TTC549 (cell line): ENCODE data around the gene KIF16B.

ENCODE experiments used
- FAIRE-seq: peaks from 2 replicates; lab custom pipeline; 2012; peaks lifted over from hg19 to GRCh38; lab: Jason Lieb, UNC

Gene KIF16B

GRCh38 chr20:16351415-16351814 lies 221.8 kb downstream of the KIF16B start:
- no peak for FAIRE-seq

- FAIRE-seq = no peak
Measured at GRCh38 chr20:16350465-16350864, 222.8 kb downstream of the KIF16B start.

- no peak for FAIRE-seq
Measured at GRCh38 chr20:16349523-16350260, 223.6 kb downstream of the KIF16B start.

GRCh38 chr20:16346956-16347355 lies 226.3 kb downstream of the KIF16B start:
- FAIRE-seq = no peak

- no peak for FAIRE-seq
Measured at GRCh38 chr20:16337707-16338106, 235.5 kb downstream of the KIF16B start.

- no peak for FAIRE-seq
Measured at GRCh38 chr20:16327606-16328005, 245.6 kb downstream of the KIF16B start.

- FAIRE-seq = no peak
Measured at GRCh38 chr20:16321291-16321690, 252.0 kb downstream of the KIF16B start.

- FAIRE-seq = no peak
Measured at GRCh38 chr20:16317445-16318362, 255.5 kb downstream of the KIF16B start.

- FAIRE-seq = no peak
Measured at GRCh38 chr20:16316513-16316912, 256.7 kb downstream of the KIF16B start.

- FAIRE-seq = no peak
Measured at GRCh38 chr20:16314748-16315159, 258.5 kb downstream of the KIF16B start.

GRCh38 chr20:16314320-16314719 lies 258.9 kb downstream of the KIF16B start:
- FAIRE-seq = no peak

- FAIRE-seq = no peak
Measured at GRCh38 chr20:16313917-16314316, 259.3 kb downstream of the KIF16B start.

- FAIRE-seq = no peak
Measured at GRCh38 chr20:16312998-16313397, 260.2 kb downstream of the KIF16B start.

GRCh38 chr20:16311756-16312155 lies 261.5 kb downstream of the KIF16B start:
- no peak for FAIRE-seq

GRCh38 chr20:16308754-16309153 lies 264.5 kb downstream of the KIF16B start:
- FAIRE-seq = no peak

- no peak for FAIRE-seq
Measured at GRCh38 chr20:16302818-16303217, 270.4 kb downstream of the KIF16B start.

GRCh38 chr20:16301986-16302385 lies 271.3 kb downstream of the KIF16B start:
- FAIRE-seq = no peak

GRCh38 chr20:16299897-16300296 lies 273.4 kb downstream of the KIF16B start:
- no peak for FAIRE-seq

GRCh38 chr20:16296931-16297330 lies 276.3 kb downstream of the KIF16B start:
- FAIRE-seq = no peak

- FAIRE-seq = no peak
Measured at GRCh38 chr20:16295534-16295933, 277.7 kb downstream of the KIF16B start.

GRCh38 chr20:16293590-16293989 lies 279.7 kb downstream of the KIF16B start:
- FAIRE-seq = no peak

- no peak for FAIRE-seq
Measured at GRCh38 chr20:16292226-16292880, 280.9 kb downstream of the KIF16B start.

- no peak for FAIRE-seq
Measured at GRCh38 chr20:16290358-16290757, 282.9 kb downstream of the KIF16B start.
